ENCODE measurements around the gene MALAT1. TPM values are rescaled to one million over a fixed set of nuclear protein-coding genes. Genes with fewer than 3 reads are reported as not detected.

The MALAT1 gene
- total and polyA plus RNA-seq, 10 of the 15 experiments (the other 5 are each of a cell fraction or from before 2014, with no cell fraction given) = 448 to 8,160 (median 2,019) TPM

- H3K36me3 ChIP-seq (ENCODE audit: control insufficient read depth in 2 of 2, insufficient read depth in 2 of 2, low read length in 1 of 2) = peaks cover 0 to 12% of the 10 kb centered on the region in 2 experiments; a peak in 3 of 4 replicates
- ChIA-PET CTCF (interaction anchor here (0.6 to 27.9 kb wide), 10 partner anchors 8 to 166 kb away, joined by 3 to 728 read pairs (median 10); partner anchors contain the start of gene NEAT1), SMC1A (ENCODE audit: uncharacterized antibody, unreplicated experiment) (interaction anchor here (1.1 to 19.3 kb wide), 8 partner anchors 8 to 81 kb away, joined by 3 to 481 read pairs (median 41); partner anchors contain the start of gene NEAT1), RAD21 (ENCODE audit: unreplicated experiment) (interaction anchor here (0.8 to 14.2 kb wide), 14 partner anchors 9 to 136 kb away, joined by 3 to 282 read pairs (median 8); partner anchors contain the start of gene NEAT1), POLR2A (interaction anchor here (0.7 to 16.2 kb wide), 18 partner anchors 7 to 236 kb away, joined by 3 to 429 read pairs (median 8); partner anchors contain the start of genes NEAT1 and SIPA1)
- H3K4me2 ChIP-seq (ENCODE audit: control insufficient read depth, insufficient read depth) = peak overlapping the region; percentile 93
- H3K27me3 ChIP-seq (replicated peaks in 1 of 2; ENCODE audit: control insufficient read depth in 2 of 2, insufficient read depth in 2 of 2, low read length in 1 of 2) = no peaks in the 10 kb centered on the region
- in situ Hi-C loops (cut with MboI) = no loop called here
- peaks cover 94% of the 10 kb centered on the region for H3K79me2 ChIP-seq (ENCODE audit: control insufficient read depth, insufficient read depth, low read length)
- no peak for FAIRE-seq
- no peak for DNase-seq (ENCODE audit: low read depth, low spot score)
- H2AFZ ChIP-seq (ENCODE audit: control insufficient read depth, low read depth, low read length) = peak overlapping the region; percentile 20; the same call in 1 of the 2 replicates
- no peaks in the 10 kb centered on the region for H3K9me3 ChIP-seq (replicated peaks; ENCODE audit: control insufficient read depth, insufficient read depth, low read length)
- peak overlapping the region; percentile 100 for H3K27ac ChIP-seq (ENCODE audit: control insufficient read depth, insufficient read depth)
- peaks cover 25% of the 10 kb centered on the region for H3K4me1 ChIP-seq (ENCODE audit: control insufficient read depth, insufficient read depth, low read length)
- no peak for ATAC-seq
- H3K9ac ChIP-seq (ENCODE audit: control insufficient read depth, insufficient read depth, low read length) = peak overlapping the region; percentile 100
- no peaks in the 10 kb centered on the region; the same call in none of the 2 replicates for H4K20me1 ChIP-seq (ENCODE audit: control insufficient read depth, insufficient read depth)
- BruUV-seq (replicated peaks) = no TSS peak
- intact Hi-C loops (cut with micrococcal nuclease; ENCODE audit: unreplicated experiment) = loop anchor here (5.0 kb wide), 2 partner anchors 41 to 116 kb away; partner anchors contain the start of gene SLC25A45
- under 1% methylated on average over 6 of the region's 6 CpGs for WGBS (ENCODE audit: insufficient coverage, insufficient replicate concordance, low lambda C conversion rate, missing lambda C conversion rate)
- H3K4me3 ChIP-seq = peak overlapping the region; percentile 77
- TF ChIP-seq STAT1 (conservative IDR thresholded peaks at IDR 0.05) (no peak), MEF2B (IDR thresholded peaks at IDR 0.05; ENCODE audit: partially characterized antibody, poor library complexity, severe bottlenecking) (peak; percentile 92), IKZF1 (conservative IDR thresholded peaks at IDR 0.05) (peak; percentile 77), TARDBP (IDR thresholded peaks at IDR 0.05; ENCODE audit: borderline replicate concordance) (no peak), PAX8 (IDR thresholded peaks at IDR 0.05) (peak; percentile 89; the same call in 1 of the 2 replicates), SREBF1 (IDR thresholded peaks at IDR 0.05; ENCODE audit: low read length) (no peak), SPI1 (IDR thresholded peaks at IDR 0.05; ENCODE audit: borderline replicate concordance, insufficient read depth, low read depth, low read length) (0 out of 2 replicates have a peak, but pooled peaks have one; percentile 0), KAT2A (conservative IDR thresholded peaks at IDR 0.05; ENCODE audit: control insufficient read depth, low read depth, low read length) (no peak), BCL3 (IDR thresholded peaks at IDR 0.05; ENCODE audit: borderline replicate concordance, insufficient read depth, low read depth, low read length, poor library complexity, severe bottlenecking) (no peak), NR2C2 (IDR thresholded peaks at IDR 0.05; ENCODE audit: borderline replicate concordance, control insufficient read depth, insufficient read length, low read depth) (no peak), SIX5 (IDR thresholded peaks at IDR 0.05; ENCODE audit: low read depth, low read length, severe bottlenecking) (no peak)
- TF ChIP-seq, protein P1, sequence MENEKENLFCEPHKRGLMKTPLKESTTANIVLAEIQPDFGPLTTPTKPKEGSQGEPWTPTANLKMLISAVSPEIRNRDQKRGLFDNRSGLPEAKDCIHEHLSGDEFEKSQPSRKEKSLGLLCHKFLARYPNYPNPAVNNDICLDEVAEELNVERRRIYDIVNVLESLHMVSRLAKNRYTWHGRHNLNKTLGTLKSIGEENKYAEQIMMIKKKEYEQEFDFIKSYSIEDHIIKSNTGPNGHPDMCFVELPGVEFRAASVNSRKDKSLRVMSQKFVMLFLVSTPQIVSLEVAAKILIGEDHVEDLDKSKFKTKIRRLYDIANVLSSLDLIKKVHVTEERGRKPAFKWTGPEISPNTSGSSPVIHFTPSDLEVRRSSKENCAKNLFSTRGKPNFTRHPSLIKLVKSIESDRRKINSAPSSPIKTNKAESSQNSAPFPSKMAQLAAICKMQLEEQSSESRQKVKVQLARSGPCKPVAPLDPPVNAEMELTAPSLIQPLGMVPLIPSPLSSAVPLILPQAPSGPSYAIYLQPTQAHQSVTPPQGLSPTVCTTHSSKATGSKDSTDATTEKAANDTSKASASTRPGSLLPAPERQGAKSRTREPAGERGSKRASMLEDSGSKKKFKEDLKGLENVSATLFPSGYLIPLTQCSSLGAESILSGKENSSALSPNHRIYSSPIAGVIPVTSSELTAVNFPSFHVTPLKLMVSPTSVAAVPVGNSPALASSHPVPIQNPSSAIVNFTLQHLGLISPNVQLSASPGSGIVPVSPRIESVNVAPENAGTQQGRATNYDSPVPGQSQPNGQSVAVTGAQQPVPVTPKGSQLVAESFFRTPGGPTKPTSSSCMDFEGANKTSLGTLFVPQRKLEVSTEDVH (IDR thresholded peaks at IDR 0.05; ENCODE audit: low read depth, partially characterized antibody) = no peak
- TF ChIP-seq, protein P2, sequence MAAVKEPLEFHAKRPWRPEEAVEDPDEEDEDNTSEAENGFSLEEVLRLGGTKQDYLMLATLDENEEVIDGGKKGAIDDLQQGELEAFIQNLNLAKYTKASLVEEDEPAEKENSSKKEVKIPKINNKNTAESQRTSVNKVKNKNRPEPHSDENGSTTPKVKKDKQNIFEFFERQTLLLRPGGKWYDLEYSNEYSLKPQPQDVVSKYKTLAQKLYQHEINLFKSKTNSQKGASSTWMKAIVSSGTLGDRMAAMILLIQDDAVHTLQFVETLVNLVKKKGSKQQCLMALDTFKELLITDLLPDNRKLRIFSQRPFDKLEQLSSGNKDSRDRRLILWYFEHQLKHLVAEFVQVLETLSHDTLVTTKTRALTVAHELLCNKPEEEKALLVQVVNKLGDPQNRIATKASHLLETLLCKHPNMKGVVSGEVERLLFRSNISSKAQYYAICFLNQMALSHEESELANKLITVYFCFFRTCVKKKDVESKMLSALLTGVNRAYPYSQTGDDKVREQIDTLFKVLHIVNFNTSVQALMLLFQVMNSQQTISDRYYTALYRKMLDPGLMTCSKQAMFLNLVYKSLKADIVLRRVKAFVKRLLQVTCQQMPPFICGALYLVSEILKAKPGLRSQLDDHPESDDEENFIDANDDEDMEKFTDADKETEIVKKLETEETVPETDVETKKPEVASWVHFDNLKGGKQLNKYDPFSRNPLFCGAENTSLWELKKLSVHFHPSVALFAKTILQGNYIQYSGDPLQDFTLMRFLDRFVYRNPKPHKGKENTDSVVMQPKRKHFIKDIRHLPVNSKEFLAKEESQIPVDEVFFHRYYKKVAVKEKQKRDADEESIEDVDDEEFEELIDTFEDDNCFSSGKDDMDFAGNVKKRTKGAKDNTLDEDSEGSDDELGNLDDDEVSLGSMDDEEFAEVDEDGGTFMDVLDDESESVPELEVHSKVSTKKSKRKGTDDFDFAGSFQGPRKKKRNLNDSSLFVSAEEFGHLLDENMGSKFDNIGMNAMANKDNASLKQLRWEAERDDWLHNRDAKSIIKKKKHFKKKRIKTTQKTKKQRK (IDR thresholded peaks at IDR 0.05; ENCODE audit: low read depth, low read length) = no peak
- TF ChIP-seq, protein P3, sequence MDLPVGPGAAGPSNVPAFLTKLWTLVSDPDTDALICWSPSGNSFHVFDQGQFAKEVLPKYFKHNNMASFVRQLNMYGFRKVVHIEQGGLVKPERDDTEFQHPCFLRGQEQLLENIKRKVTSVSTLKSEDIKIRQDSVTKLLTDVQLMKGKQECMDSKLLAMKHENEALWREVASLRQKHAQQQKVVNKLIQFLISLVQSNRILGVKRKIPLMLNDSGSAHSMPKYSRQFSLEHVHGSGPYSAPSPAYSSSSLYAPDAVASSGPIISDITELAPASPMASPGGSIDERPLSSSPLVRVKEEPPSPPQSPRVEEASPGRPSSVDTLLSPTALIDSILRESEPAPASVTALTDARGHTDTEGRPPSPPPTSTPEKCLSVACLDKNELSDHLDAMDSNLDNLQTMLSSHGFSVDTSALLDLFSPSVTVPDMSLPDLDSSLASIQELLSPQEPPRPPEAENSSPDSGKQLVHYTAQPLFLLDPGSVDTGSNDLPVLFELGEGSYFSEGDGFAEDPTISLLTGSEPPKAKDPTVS (IDR thresholded peaks at IDR 0.05; ENCODE audit: low read depth, low read length) = no peak
Measured at GRCh38 chr11:65498727-65498976, 193 bp upstream of the MALAT1 start.

All from GM12878 (cell line).